ENCODE measurements around the gene HEXA.

The HEXA gene

DNA sequence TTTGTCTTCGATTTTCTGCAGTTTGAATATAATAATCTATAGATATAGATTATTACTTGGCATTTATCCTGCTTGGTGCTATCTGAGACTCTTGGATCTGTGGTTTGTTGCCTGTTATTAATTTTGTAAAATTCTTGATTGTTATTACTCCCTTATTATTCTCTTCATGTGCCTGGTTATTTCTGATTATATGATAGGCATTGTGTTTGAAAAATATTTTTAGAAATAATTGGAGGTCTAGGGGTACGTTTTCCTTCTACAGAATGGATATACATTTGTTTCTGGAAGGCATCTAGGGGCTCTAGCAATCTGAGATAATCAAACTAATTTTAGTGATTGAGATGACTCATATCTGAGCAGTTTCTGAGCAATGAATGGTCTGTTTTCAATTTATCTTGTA is 41.0 kb downstream of the HEXA start:
- TF ChIP-seq, protein P1, sequence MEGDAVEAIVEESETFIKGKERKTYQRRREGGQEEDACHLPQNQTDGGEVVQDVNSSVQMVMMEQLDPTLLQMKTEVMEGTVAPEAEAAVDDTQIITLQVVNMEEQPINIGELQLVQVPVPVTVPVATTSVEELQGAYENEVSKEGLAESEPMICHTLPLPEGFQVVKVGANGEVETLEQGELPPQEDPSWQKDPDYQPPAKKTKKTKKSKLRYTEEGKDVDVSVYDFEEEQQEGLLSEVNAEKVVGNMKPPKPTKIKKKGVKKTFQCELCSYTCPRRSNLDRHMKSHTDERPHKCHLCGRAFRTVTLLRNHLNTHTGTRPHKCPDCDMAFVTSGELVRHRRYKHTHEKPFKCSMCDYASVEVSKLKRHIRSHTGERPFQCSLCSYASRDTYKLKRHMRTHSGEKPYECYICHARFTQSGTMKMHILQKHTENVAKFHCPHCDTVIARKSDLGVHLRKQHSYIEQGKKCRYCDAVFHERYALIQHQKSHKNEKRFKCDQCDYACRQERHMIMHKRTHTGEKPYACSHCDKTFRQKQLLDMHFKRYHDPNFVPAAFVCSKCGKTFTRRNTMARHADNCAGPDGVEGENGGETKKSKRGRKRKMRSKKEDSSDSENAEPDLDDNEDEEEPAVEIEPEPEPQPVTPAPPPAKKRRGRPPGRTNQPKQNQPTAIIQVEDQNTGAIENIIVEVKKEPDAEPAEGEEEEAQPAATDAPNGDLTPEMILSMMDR (IDR thresholded peaks at IDR 0.05; ENCODE audit: low read depth, low read length): no peak
- no peak for DNase-seq (ENCODE audit: extremely low read depth, low read depth)

DNA sequence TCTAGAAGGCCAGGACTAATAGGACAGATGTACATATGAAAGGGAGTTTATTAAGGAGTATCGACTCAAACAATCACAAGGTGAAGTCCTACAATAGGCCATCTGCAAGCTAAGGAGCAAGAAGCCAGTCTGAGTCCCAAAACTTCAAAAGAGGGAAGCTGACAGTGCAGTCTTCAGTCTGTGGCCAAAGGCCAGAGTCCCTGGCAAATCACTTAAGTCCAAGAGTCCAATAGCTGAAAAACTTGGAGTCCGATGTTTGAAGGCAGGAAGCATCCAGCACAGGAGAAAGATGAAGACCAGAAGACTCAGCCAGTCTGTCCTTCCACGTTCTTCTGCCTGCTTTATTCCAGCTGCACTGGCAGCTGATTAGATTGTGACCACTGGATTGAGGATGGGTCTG is 44.8 kb downstream of the HEXA start:
- TF ChIP-seq, protein P1 (IDR thresholded peaks at IDR 0.05; ENCODE audit: low read depth, low read length): no peak
- no peak for DNase-seq (ENCODE audit: extremely low read depth, low read depth)

DNA sequence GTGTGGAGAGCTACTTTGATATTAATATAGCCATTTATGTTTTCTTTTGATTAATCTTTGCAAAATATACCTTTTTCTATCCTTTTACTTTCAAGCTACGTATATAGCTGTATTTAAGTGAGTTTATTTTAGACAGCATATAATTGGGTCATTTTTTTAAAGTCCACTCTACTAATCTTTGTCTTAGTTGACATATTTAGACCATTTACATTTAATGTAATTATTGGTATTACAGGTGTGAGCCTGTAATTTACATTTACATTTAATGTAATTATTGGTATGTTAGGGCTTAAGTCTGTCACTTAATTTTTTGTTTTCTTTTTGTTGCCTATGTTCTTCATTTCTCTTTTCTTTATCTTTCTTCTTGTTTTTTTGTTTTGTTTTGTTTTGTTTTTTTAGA is 52.1 kb downstream of the HEXA start:
- no peak for DNase-seq (ENCODE audit: extremely low read depth, low read depth)
- TF ChIP-seq, protein P1 (IDR thresholded peaks at IDR 0.05; ENCODE audit: low read depth, low read length): no peak

DNA sequence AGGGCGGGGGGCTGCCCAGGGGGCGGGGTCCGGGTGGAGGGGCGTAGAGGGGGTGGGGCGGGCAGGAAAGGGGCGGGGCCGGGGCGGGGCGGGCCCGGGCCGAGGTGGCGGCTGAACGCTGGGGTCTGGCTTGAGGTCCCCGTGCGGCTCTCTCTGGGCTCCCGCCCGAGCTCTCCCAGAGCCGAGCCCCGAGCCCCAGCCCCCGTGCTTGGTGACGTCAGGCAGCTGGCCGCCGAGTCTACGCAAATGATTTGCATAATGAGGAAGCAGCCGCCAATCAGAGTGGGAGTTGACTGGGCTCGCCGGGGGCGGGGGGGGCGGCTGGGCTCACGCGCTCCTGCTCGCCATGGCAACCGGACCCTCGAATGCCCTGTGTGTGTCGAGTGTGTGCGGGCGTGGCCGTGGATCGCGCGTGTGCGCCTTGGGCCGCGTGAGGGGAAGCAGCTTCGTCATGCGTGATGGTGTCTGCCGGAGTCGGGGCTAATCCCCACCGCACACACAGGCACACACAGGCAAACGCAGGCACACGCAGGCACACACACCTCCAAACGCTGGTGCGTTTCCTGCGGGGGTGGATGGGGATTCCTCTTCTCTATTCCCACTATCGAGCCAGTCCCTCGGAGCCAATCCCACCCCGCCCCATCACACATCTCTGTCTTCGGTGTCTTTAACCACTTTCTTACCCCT is 55.7 kb downstream of the HEXA start, which contains the start of gene CELF6:
Gene CELF6, minus strand, starts transcription at position 173 of the 687 bp plus-strand sequence. CDS start 283 bp downstream, outside the sequence.
- no peak for DNase-seq (ENCODE audit: extremely low read depth, low read depth)

DNA sequence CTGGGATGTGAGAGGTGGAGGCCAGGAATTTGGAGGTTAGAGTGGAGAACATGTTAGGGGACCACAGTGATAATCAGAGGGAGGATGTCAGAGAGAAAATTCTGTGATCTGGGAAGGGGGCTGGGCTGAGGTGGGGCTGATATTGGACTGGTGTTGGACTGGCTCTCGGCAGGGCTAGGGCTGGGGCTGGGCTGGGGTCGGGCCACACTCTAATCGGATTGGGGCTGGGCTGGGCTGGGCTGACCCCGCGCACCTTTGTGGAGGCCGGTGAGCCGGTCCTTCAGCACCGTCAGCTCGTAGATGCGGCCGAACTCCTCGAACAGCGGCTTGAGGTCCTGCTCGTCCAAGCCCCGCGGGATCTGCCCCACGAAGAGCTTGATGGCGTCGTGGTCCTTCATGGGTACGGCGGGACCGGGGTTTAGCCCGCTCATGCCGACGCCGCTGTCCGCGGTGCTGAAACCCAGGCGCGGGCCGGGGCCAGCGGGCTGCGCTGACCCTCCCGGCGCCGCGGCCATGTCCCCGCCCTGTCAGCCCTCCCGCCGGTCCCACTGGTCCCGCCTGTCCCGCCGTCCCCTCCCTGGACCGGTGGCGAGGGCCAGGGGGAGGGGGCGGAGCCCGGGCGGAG is 56.3 kb downstream of the HEXA start:
- no peak for DNase-seq (ENCODE audit: extremely low read depth, low read depth)
- TF ChIP-seq, protein P1 (IDR thresholded peaks at IDR 0.05; ENCODE audit: low read depth, low read length): no peak

More for the DNA sequence above, 55.7 kb downstream of the HEXA start, which contains the start of gene CELF6:
- TF ChIP-seq, protein P1 (IDR thresholded peaks at IDR 0.05; ENCODE audit: low read depth, low read length): no peak

DNA sequence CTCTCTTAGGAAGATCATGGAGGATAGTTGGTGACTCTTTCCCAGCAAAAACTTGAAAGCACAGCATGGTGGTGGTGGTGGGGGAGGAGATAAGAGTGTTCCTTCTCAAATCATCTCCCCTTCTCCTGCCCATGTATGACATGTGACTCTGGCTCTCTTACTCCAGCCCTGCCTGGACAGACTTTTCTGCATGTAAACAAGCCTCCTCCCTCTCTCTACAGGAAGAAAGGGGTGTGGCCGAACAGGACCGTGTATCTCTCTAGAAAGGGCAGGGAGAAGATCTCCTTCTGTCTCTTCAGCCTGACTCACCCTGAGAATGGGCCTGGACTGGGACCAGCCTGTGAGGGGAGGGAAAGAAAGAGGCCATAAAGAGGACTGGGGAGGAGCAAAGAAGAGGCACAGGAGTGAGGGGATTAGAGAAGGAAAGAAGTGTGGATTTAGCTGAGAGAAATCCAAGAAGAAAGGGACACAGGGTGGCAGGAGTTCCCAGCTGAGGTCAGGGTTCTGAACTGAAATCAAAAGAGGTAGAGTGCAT is 57.3 kb downstream of the HEXA start:
- no peak for DNase-seq (ENCODE audit: extremely low read depth, low read depth)
- TF ChIP-seq, protein P1 (IDR thresholded peaks at IDR 0.05; ENCODE audit: low read depth, low read length): no peak

Measured in AG09319 (cell line).